ENCODE measurements around the gene TRAF2.

The TRAF2 gene

DNA sequence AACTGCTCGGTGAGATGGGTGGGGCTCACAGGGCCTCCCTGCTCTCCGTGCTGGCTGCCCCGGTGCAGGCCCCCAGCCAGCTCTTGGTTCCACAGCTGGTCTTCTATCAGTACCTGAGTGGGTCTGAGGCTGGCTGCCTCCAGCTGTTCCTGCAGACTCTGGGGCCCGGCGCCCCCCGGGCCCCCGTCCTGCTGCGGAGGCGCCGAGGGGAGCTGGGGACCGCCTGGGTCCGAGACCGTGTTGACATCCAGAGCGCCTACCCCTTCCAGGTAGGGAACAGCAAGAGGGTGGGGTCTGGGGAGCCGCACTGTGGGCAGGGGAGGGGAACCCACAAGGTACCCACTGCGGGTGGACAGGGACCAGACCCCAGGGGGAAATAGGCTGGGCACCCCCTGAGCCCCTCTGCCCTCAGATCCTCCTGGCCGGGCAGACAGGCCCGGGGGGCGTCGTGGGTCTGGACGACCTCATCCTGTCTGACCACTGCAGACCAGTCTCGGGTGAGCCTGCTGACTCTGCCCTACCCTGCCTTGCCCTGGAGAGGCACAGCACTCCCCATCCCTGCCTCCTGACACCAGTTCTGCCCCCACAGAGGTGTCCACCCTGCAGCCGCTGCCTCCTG lies 31.4 kb upstream of the TRAF2 start:
- H3K27ac ChIP-seq: no peak overlapping the region
- no peak for TF ChIP-seq ZFX (IDR thresholded peaks at IDR 0.05; ENCODE audit: borderline replicate concordance)
- TF ChIP-seq, protein P1, sequence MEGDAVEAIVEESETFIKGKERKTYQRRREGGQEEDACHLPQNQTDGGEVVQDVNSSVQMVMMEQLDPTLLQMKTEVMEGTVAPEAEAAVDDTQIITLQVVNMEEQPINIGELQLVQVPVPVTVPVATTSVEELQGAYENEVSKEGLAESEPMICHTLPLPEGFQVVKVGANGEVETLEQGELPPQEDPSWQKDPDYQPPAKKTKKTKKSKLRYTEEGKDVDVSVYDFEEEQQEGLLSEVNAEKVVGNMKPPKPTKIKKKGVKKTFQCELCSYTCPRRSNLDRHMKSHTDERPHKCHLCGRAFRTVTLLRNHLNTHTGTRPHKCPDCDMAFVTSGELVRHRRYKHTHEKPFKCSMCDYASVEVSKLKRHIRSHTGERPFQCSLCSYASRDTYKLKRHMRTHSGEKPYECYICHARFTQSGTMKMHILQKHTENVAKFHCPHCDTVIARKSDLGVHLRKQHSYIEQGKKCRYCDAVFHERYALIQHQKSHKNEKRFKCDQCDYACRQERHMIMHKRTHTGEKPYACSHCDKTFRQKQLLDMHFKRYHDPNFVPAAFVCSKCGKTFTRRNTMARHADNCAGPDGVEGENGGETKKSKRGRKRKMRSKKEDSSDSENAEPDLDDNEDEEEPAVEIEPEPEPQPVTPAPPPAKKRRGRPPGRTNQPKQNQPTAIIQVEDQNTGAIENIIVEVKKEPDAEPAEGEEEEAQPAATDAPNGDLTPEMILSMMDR (IDR thresholded peaks at IDR 0.05): no peak

DNA sequence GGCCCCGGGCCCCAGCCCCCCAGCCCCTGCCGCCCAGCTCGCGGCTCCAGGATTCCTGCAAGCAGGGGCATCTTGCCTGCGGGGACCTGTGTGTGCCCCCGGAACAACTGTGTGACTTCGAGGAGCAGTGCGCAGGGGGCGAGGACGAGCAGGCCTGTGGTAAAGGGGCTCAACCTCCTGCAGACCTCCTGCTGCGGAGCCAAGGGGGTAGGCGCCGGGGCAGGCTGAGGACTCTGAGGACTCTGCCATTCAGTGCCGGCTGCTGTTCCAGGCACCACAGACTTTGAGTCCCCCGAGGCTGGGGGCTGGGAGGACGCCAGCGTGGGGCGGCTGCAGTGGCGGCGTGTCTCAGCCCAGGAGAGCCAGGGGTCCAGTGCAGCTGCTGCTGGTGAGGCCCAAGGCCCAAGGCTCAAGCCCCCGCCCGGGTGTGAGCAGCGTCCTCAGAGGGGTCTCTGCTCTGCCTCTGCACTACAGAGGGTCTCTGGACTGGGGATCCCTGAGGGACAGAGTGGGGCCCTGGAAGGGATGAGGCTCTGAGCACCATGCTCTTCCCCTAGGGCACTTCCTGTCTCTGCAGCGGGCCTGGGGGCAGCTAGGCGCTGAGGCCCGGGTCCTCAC lies 30.7 kb upstream of the TRAF2 start:
- TF ChIP-seq, protein P1 (IDR thresholded peaks at IDR 0.05): no peak
- no peak for TF ChIP-seq ZFX (IDR thresholded peaks at IDR 0.05; ENCODE audit: borderline replicate concordance)
- no peak overlapping the region for H3K27ac ChIP-seq

DNA sequence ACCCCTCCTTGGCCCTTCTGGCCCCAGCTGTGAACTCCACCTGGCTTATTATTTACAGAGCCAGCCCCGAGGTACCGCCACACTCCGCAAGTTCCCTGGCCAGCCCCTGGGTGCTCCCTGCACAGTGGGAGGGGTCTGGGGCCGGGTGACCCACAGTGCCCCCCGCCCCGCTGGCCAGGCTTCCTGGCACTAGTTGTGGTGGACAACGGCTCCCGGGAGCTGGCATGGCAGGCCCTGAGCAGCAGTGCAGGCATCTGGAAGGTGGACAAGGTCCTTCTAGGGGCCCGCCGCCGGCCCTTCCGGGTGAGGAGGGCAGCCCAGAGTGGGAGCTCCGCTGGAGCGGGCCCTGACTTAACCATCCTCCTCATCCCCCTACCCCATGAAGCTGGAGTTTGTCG lies 30.2 kb upstream of the TRAF2 start:
- TF ChIP-seq, protein P1 (IDR thresholded peaks at IDR 0.05): no peak
- no peak for TF ChIP-seq ZFX (IDR thresholded peaks at IDR 0.05; ENCODE audit: borderline replicate concordance)
- H3K27ac ChIP-seq: no peak overlapping the region

DNA sequence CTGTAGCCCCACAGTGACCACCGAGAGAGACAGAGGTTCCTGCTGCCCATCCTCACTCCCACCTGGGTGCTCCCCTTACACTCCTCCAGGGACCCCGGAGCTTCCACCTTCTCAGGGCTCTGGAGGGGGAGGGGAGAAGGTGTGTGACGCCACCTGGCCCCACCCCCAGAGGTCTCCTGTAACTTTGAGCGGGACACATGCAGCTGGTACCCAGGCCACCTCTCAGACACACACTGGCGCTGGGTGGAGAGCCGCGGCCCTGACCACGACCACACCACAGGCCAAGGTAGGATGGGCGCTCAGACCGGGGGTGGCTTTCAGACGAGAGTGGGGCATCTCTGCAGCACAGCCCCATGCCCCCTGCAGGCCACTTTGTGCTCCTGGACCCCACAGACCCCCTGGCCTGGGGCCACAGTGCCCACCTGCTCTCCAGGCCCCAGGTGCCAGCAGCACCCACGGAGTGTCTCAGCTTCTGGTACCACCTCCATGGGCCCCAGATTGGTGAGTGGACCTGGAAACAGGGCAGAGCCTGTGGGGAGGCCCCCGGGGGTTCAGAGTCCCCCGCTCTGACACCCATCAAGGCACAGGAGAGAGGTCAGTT lies 29.7 kb upstream of the TRAF2 start:
- H3K27ac ChIP-seq: no peak overlapping the region
- TF ChIP-seq, protein P1 (IDR thresholded peaks at IDR 0.05): no peak
- TF ChIP-seq ZFX (IDR thresholded peaks at IDR 0.05; ENCODE audit: borderline replicate concordance): no peak

DNA sequence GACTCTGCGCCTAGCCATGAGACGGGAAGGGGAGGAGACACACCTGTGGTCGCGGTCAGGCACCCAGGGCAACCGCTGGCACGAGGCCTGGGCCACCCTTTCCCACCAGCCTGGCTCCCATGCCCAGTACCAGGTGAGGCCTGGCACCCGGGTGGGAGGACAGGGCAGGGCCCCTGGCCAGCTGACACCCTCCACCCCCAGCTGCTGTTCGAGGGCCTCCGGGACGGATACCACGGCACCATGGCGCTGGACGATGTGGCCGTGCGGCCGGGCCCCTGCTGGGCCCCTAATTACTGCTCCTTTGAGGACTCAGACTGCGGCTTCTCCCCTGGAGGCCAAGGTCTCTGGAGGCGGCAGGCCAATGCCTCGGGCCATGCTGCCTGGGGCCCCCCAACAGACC lies 29.1 kb upstream of the TRAF2 start:
- H3K27ac ChIP-seq: no peak overlapping the region
- no peak for TF ChIP-seq ZFX (IDR thresholded peaks at IDR 0.05; ENCODE audit: borderline replicate concordance)
- TF ChIP-seq, protein P1 (IDR thresholded peaks at IDR 0.05): no peak

DNA sequence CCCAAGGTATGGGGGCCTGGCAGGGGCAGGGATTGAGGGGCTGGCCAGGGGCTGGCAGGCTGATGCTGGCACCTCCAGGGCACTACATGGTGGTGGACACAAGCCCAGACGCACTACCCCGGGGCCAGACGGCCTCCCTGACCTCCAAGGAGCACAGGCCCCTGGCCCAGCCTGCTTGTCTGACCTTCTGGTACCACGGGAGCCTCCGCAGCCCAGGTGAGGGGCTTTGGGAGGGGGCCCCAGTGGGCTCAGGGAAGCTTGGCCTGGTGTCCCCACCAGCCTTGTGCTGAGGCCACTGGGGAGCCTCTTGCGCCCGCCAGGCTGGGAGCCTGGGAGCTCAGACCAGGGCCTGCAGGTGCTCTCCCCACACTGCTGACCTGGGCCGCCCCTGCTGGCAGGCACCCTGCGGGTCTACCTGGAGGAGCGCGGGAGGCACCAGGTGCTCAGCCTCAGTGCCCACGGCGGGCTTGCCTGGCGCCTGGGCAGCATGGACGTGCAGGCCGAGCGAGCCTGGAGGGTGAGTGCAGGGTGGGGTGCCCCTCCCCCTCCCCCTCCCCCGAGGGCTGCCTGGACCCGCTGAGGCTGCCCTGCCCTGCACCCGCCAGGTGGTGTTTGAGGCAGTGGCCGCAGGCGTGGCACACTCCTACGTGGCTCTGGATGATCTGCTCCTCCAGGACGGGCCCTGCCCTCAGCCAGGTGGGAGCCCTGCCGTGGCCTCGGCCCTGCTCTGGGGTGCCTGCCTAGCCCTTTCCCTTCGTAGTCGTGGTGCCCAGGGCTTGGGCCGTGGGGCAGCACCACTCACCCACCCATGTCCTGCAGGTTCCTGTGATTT lies 28.5 kb upstream of the TRAF2 start:
- no peak for TF ChIP-seq ZFX (IDR thresholded peaks at IDR 0.05; ENCODE audit: borderline replicate concordance)
- TF ChIP-seq, protein P1 (IDR thresholded peaks at IDR 0.05): no peak
- no peak overlapping the region for H3K27ac ChIP-seq
